Smooth muscle cell (in vitro differentiated cells): ENCODE data around the gene CFAP221. TPM values are rescaled to one million over a fixed set of nuclear protein-coding genes. Genes with fewer than 3 reads are reported as not detected.

Experiments
- DNase-seq: peaks from one replicate; lab custom pipeline; 2025; ENCODE audit not compliant: unreplicated experiment; lab: John Stamatoyannopoulos, UW
- H2AFZ ChIP-seq: fragments of 200-600 bp; sonication (generic); 2 replicates; pipeline ENCODE4 v1.6.0; 2016; ENCODE audit warnings: antibody characterized with exemption, low read depth, mild to moderate bottlenecking
- H3F3A ChIP-seq: fragments of 200-600 bp; sonication (generic); 2 replicates; pipeline ENCODE4 v1.6.0; 2017; ENCODE audit warnings: antibody characterized with exemption, low read depth
- H3K27ac ChIP-seq: fragments of 200-600 bp; sonication (generic); 2 replicates; pipeline ENCODE4 v1.5.1; 2016; ENCODE audit warnings: low read depth, mild to moderate bottlenecking
- H3K27me3 ChIP-seq: fragments of 200-600 bp; sonication (generic); 2 replicates; pipeline ENCODE4 v1.6.1; 2016; ENCODE audit warnings: low read depth, mild to moderate bottlenecking
- H3K36me3 ChIP-seq: fragments of 200-600 bp; sonication (generic); 2 replicates; pipeline ENCODE4 v1.5.1; 2016; ENCODE audit warnings: low read depth
- H3K4me1 ChIP-seq: fragments of 200-600 bp; sonication (generic); 2 replicates; pipeline ENCODE4 v1.5.1; 2016; ENCODE audit warnings: low read depth
- H3K4me2 ChIP-seq: fragments of 200-600 bp; sonication (generic); 2 replicates; pipeline ENCODE4 v1.6.0; 2016; ENCODE audit warnings: mild to moderate bottlenecking
- H3K4me3 ChIP-seq: fragments of 200-600 bp; sonication (generic); 2 replicates; pipeline ENCODE4 v1.5.1; 2016; ENCODE audit warnings: mild to moderate bottlenecking
- H3K79me2 ChIP-seq: fragments of 200-600 bp; sonication (generic); 2 replicates; pipeline ENCODE4 v1.6.0; 2016; ENCODE audit warnings: low read depth, mild to moderate bottlenecking
- H3K9ac ChIP-seq: fragments of 200-600 bp; sonication (generic); 2 replicates; pipeline ENCODE4 v1.6.0; 2016; ENCODE audit warnings: low read depth
- H3K9me3 ChIP-seq: fragments of 200-600 bp; sonication (generic); replicated peaks from 2 replicates; pipeline ENCODE4 v1.5.1; 2016; ENCODE audit warnings: low read depth
- H4K20me1 ChIP-seq: fragments of 200-600 bp; sonication (generic); 2 replicates; pipeline ENCODE4 v1.6.0; 2016; ENCODE audit warnings: low read depth
- CTCF ChIP-seq: fragments of 200-600 bp; sonication (generic); IDR thresholded peaks from 2 replicates; pipeline ENCODE4 v1.5.1; 2017; ENCODE audit warnings: borderline replicate concordance, mild to moderate bottlenecking, antibody characterized with exemption; ENCODE audit not compliant: insufficient read depth, poor library complexity, severe bottlenecking
- WGBS: methylation state at CpG from one replicate; pipeline ENCODE4 v1.1.7; 2016; ENCODE audit warnings: low lambda C conversion rate; 5-methylcytosine and 5-hydroxymethylcytosine counted together
- polyA plus RNA-seq: library from polyadenylated mRNA; unstranded; fragments of >200 nt; fragmentation: Nextera tagmentation; extraction: Ambion mirVana; gene quantifications from 2 replicates; pipeline ENCODE4 v1.2.1, GENCODE V29; 2016
- total RNA-seq: library from RNA; depleted of rRNA; stranded (reverse); fragments of >200 nt; gene quantifications from 2 replicates; pipeline ENCODE4 v1.2.3, GENCODE V29; 2014

CFAP221 gene
- total and polyA plus RNA-seq, 2 experiments from 2014 or later, result 0.17 to 0.31 TPM

GRCh38 chr2:119706221-119706620, 162.0 kb downstream of the CFAP221 start:
- Histone ChIP-seq H3K79me2 (no peaks in the 10 kb centered on the region), H3K4me3 (no peak overlapping the region), H3K9me3 (no peaks in the 10 kb centered on the region), H3K27ac (no peak overlapping the region), H3K27me3 (peaks cover 5% of the 10 kb centered on the region), H2AFZ (no peak overlapping the region), H4K20me1 (no peaks in the 10 kb centered on the region), H3K36me3 (no peaks in the 10 kb centered on the region), H3K4me1 (no peaks in the 10 kb centered on the region), H3K9ac (no peak overlapping the region), H3F3A (no peaks in the 10 kb centered on the region), H3K4me2 (no peak overlapping the region)
- DNase-seq, result no peak
- WGBS, result 81% methylated on average over 8 of the region's 8 CpGs
- no peak for TF ChIP-seq CTCF

Other genes starting within 250 kb of the CFAP221 start
- 13.5 and 16.0 TPM in 2 replicates for gene C2orf76, start 177.6 kb upstream of the CFAP221 start, total RNA-seq
- 24.7 and 30.2 TPM in 2 replicates for gene C2orf76, start 177.6 kb upstream of the CFAP221 start, polyA plus RNA-seq
- 126 and 154 TPM in 2 replicates for gene DBI, start 177.5 kb upstream of the CFAP221 start, total RNA-seq
- 316 and 408 TPM in 2 replicates for gene DBI, start 177.5 kb upstream of the CFAP221 start, polyA plus RNA-seq
- 1.1 and 2.4 TPM in 2 replicates for gene TMEM37, start 112.6 kb upstream of the CFAP221 start, total RNA-seq
- 0.90 TPM in 1 of 2 replicates, not detected in the other for gene TMEM37, start 112.6 kb upstream of the CFAP221 start, polyA plus RNA-seq
- gene SCTR, start 20.0 kb upstream of the CFAP221 start, total RNA-seq, result not detected in 2 replicates
- not detected in 2 replicates for gene SCTR, start 20.0 kb upstream of the CFAP221 start, polyA plus RNA-seq
- 4.6 and 4.8 TPM in 2 replicates for gene TMEM177, start 134.8 kb downstream of the CFAP221 start, total RNA-seq
- 6.9 and 8.2 TPM in 2 replicates for gene TMEM177, start 134.8 kb downstream of the CFAP221 start, polyA plus RNA-seq
- gene PTPN4, start 215.5 kb downstream of the CFAP221 start, total RNA-seq, result 26.2 and 28.3 TPM in 2 replicates
- 7.2 and 9.7 TPM in 2 replicates for gene PTPN4, start 215.5 kb downstream of the CFAP221 start, polyA plus RNA-seq